AG04450 (cell line): ENCODE measurements around the gene JSRP1. TPM values are rescaled to one million over a fixed set of nuclear protein-coding genes. Genes with fewer than 3 reads are reported as not detected.

Experiments
- CTCF ChIA-PET: fragments of 300-600, 350-600 bp; formaldehyde crosslinking; extraction: SDS; loops from one replicate; lab custom pipeline; 2022; ENCODE audit warnings: antibody characterized with exemption, inconsistent platforms; lab: Charles Lee
- POLR2A ChIA-PET: fragments of 350-600 bp; formaldehyde crosslinking; extraction: SDS; loops from one replicate; lab custom pipeline; 2021; ENCODE audit warnings: antibody characterized with exemption, inconsistent platforms; lab: Yijun Ruan, JAX
- DNase-seq: peaks from one replicate; pipeline ENCODE4 v3.0.0-alpha.2; 2011; ENCODE audit warnings: low read depth, low spot score
- H3K27ac ChIP-seq: one replicate; pipeline ENCODE4 v1.5.1; 2012; ENCODE audit warnings: low read depth, low read length, control low read depth
- H3K27me3 ChIP-seq: one replicate; pipeline ENCODE4 v1.6.0; 2012; ENCODE audit warnings: low read length; ENCODE audit not compliant: control insufficient read depth, insufficient read depth
- H3K4me3 ChIP-seq: 2 replicates; pipeline ENCODE4 v1.5.1; 2011; ENCODE audit warnings: mild to moderate bottlenecking, low read depth, low read length, control low read depth
- H3K9me3 ChIP-seq: 2 replicates; pipeline ENCODE4 v1.5.1; 2012; ENCODE audit warnings: low read length; ENCODE audit not compliant: control insufficient read depth, insufficient read depth
- polyA plus RNA-seq: library from polyadenylated mRNA; depleted of rRNA; stranded (reverse); fragments of >200 nt; gene quantifications from 2 replicates; pipeline ENCODE4 v1.2.3, GENCODE V29; 2011
- TF ChIP-seq, protein P1 (sequence below): IDR thresholded peaks from 2 replicates; pipeline ENCODE4 v1.5.1; 2011; ENCODE audit warnings: low read depth, low read length, control low read depth, inconsistent platforms

JSRP1 gene
- polyA plus RNA-seq, 1 experiment = not detected

DNA sequence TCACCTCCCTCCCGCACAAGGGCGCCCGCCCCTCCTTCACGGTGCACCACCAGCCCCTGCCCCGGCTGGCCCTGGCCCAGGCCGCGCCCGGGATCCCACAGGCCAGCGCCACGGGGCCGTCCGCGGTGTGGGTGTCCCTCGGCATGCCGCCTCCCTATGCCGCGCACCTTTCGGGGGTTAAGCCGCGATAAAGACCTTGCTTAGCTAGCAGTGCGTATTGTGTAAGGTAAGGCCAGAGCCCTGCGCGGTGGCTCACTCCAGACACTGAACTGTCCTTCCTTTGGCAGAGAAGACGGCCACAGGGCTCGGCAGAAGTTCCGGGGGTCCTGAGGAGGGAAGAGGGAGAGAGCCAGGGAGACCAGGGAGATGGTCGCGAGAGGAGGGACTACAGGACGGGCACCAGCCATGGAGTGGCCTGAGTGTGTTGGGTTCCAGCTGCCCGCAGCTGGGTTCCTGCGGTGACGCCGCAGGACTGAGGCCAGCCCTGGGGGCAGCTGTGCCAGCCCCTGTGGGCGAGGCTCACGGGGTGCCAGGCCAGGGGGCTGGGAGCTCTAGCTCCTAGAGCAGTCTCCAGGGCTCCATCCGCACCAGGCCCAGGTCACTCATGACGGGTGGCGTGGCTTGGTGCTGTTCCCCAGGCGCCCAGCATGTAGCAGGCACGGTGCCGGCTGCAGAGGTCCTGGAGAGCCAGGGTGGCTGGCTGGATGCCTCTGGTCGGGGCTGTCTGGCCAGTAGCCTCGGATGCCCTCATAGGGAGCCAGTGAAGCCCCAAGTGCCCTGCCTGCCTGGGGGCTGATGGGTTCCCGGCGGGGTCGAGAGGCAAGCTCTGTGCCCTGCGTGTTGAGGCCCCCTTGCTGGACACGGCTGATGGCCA is 27.8 kb downstream of the JSRP1 start:
- no peak overlapping the region for H3K4me3 ChIP-seq
- H3K27me3 ChIP-seq = no peaks in the 10 kb centered on the region
- no peak for DNase-seq
- TF ChIP-seq, protein P1, sequence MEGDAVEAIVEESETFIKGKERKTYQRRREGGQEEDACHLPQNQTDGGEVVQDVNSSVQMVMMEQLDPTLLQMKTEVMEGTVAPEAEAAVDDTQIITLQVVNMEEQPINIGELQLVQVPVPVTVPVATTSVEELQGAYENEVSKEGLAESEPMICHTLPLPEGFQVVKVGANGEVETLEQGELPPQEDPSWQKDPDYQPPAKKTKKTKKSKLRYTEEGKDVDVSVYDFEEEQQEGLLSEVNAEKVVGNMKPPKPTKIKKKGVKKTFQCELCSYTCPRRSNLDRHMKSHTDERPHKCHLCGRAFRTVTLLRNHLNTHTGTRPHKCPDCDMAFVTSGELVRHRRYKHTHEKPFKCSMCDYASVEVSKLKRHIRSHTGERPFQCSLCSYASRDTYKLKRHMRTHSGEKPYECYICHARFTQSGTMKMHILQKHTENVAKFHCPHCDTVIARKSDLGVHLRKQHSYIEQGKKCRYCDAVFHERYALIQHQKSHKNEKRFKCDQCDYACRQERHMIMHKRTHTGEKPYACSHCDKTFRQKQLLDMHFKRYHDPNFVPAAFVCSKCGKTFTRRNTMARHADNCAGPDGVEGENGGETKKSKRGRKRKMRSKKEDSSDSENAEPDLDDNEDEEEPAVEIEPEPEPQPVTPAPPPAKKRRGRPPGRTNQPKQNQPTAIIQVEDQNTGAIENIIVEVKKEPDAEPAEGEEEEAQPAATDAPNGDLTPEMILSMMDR = no peak
- H3K9me3 ChIP-seq = no peaks in the 10 kb centered on the region; the same call in 1 of the 2 replicates
- H3K27ac ChIP-seq = no peak overlapping the region
- POLR2A ChIA-PET = interaction anchor here (1.6 kb wide), 1 partner anchor 73 kb away, joined by 3 read pairs; no protein-coding TSS in a partner anchor
- CTCF ChIA-PET = no interaction called here

DNA sequence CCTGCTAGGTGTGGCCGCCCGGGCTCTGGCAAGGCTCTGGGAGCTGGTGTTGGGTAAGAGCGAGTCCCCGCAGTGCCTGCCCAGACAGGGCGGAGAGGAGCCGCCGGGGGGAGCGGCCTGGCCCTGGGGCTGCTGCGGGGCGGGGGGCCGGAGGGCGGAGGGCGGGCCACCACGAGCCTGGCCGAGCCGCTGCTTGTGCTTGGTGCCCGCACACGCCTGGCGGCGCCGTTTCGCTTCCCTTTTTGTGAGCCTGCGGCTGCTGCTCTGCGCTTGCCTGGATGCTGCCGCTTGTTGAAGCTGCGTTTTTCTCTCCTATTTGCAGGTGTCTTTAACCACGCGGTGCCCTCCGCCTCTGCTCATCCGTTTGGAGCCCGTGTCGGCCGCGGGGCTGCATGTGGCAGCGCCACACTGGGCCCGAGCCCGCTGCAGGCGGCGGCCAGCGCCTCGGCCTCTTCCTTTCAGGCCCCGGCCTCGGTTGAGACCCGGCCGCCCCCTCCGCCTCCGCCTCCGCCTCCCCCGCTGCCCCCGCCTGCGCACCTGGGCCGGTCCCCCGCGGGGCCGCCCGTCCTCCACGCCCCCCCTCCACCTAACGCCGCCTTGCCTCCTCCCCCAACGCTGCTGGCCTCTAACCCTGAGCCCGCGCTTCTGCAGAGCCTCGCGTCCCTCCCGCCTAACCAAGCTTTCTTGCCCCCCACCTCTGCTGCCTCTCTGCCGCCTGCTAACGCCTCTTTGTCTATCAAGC is 28.6 kb downstream of the JSRP1 start:
- no peak for DNase-seq
- H3K4me3 ChIP-seq = no peak overlapping the region
- H3K27ac ChIP-seq = no peak overlapping the region
- ChIA-PET CTCF (interaction anchor here (1.1 kb wide), 1 partner anchor 8 kb away, joined by 3 read pairs; the partner anchor contains the start of gene PLEKHJ1), POLR2A (no interaction called here)
- TF ChIP-seq, protein P1 = no peak
- H3K9me3 ChIP-seq = no peaks in the 10 kb centered on the region; the same call in 1 of the 2 replicates
- H3K27me3 ChIP-seq = no peaks in the 10 kb centered on the region

DNA sequence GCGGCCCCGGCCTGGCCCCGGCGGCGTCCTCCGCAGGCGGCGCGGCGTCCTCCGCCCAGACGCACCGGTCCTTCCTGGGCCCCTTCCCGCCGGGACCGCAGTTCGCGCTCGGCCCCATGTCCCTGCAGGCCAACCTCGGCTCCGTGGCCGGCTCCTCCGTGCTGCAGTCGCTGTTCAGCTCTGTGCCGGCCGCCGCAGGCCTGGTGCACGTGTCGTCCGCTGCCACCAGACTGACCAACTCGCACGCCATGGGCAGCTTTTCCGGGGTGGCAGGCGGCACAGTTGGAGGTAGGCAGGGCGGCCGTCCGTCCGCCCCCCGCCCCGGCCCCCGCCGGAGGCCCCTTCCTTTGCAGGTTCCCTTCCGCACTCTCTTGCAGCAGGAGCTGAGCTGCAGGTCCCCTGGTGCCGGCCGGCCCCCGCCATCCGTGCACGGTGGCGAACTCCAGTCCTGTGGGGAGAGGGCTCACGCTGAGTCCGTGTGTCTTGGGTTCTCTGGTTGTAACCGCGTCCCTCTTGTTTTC is 29.3 kb downstream of the JSRP1 start:
- Histone ChIP-seq H3K9me3 (no peaks in the 10 kb centered on the region; the same call in 1 of the 2 replicates), H3K4me3 (no peak overlapping the region), H3K27ac (no peak overlapping the region), H3K27me3 (no peaks in the 10 kb centered on the region)
- ChIA-PET POLR2A (no interaction called here), CTCF (interaction anchor here (1.1 kb wide), 1 partner anchor 9 kb away, joined by 3 read pairs; the partner anchor contains the start of gene PLEKHJ1)
- TF ChIP-seq, protein P1 = no peak
- no peak for DNase-seq

DNA sequence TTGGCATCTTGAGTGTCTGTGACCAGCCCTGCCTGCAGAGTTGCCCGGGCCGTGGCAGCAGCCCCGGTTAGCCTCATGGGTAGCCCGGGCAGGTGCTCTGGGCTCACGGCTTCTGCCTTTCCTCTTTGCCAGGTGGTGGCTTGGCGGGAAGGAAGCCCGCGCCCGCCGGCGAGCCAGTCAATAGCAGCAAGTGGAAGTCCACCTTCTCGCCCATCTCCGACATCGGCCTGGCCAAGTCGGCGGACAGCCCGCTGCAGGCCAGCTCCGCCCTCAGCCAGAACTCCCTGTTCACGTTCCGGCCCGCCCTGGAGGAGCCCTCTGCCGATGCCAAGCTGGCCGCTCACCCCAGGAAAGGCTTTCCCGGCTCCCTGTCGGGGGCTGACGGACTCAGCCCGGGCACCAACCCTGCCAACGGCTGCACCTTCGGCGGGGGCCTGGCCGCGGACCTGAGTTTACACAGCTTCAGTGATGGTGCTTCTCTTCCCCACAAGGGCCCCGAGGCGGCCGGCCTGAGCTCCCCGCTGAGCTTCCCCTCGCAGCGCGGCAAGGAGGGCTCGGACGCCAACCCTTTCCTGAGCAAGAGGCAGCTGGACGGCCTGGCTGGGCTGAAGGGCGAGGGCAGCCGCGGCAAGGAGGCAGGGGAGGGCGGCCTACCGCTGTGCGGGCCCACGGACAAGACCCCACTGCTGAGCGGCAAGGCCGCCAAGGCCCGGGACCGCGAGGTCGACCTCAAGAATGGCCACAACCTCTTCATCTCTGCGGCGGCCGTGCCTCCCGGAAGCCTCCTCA is 30.0 kb downstream of the JSRP1 start:
- TF ChIP-seq, protein P1 = no peak
- CTCF ChIA-PET = interaction anchor here (1.1 kb wide), 1 partner anchor 9 kb away, joined by 3 read pairs; the partner anchor contains the start of gene PLEKHJ1
- Histone ChIP-seq H3K27me3 (no peaks in the 10 kb centered on the region), H3K9me3 (no peaks in the 10 kb centered on the region; the same call in 1 of the 2 replicates), H3K4me3 (no peak overlapping the region), H3K27ac (no peak overlapping the region)
- POLR2A ChIA-PET = no interaction called here
- no peak for DNase-seq
